Lower lobe of right lung (tissue), 2 donors: ENCODE results near the gene FRMD1. TPM values are rescaled to one million over a fixed set of nuclear protein-coding genes. Genes with fewer than 3 reads are reported as not detected.

ENCODE experiments used
- ATAC-seq, 2 donors: fragments of 200-7000 bp; cut with Tn5 transposase; one replicate each; pipeline ENCODE4 v1.9.1; 2020 to 2022; ENCODE audit warnings: mild to moderate bottlenecking in 2 of 2, moderate library complexity in 2 of 2
- DNase-seq: peaks from one replicate; pipeline ENCODE4 v3.0.0-alpha.2; 2020
- H3K27ac ChIP-seq: fragments of 200-600 bp; one replicate; pipeline ENCODE4 v1.8.0; 2022
- H3K27me3 ChIP-seq: fragments of 200-600 bp; one replicate; pipeline ENCODE4 v1.8.0; 2022; ENCODE audit warnings: low read depth
- H3K36me3 ChIP-seq: fragments of 200-600 bp; one replicate; pipeline ENCODE4 v1.8.0; 2022; ENCODE audit warnings: mild to moderate bottlenecking
- H3K4me1 ChIP-seq: fragments of 200-600 bp; one replicate; pipeline ENCODE4 v1.8.0; 2022
- H3K4me3 ChIP-seq: fragments of 200-600 bp; one replicate; pipeline ENCODE4 v1.8.0; 2022; ENCODE audit warnings: mild to moderate bottlenecking
- H3K9me3 ChIP-seq: fragments of 200-600 bp; one replicate; pipeline ENCODE4 v1.8.0; 2022
- intact Hi-C: fragments of 100-400 bp; cut with DNase I; formaldehyde crosslinking; loops from one replicate; pipeline ENCODE4 v1.11.0; 2022
- total RNA-seq: library from RNA; stranded (reverse); fragmentation: NEBNext Ultra II Directional; extraction: Animal tissue kit (Norgen Biotek cat#: 25700); gene quantifications from one replicate; pipeline ENCODE4 v1.2.1, GENCODE V29; 2021
- TF ChIP-seq, protein P1 (sequence below): fragments of 200-600 bp; IDR thresholded peaks from one replicate; pipeline ENCODE4 v1.8.0; 2022; ENCODE audit warnings: antibody characterized with exemption, mild to moderate bottlenecking
- donor health status: DM: no; HTN: yes; CAD: no; lungs with severe emphysema.

The FRMD1 gene
- total RNA-seq, 1 donor from 2014 or later, result not detected

DNA sequence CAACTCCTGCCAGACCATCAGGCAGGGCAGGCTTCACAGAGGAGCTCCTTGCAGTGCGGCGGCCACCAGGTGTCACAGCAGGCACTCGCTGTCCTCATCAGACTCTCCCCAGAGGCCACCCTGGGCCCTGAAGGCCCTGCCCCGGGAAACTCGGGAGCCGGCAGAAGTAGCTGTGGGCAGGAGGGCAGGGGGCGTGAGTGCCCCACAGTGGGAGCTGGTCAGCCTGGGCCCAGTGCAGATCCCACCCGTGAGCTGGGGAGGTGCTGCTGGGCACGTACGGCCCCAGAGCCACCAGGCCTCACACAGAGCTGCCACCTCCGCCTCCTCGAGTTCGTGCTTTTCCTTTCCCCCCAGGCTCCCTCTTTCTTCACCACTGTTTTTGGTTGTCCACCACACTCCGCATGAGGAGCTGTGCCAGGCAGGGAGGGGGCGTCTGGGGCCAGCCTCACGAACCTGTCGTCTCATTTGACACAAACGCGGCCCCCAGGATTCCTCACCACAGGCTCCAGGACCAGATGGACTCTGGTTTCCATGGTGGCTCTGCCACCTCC, 33.8 kb downstream of the FRMD1 start:
- Histone ChIP-seq H3K4me3 (no peak overlapping the region), H3K36me3 (no peaks in the 10 kb centered on the region), H3K27me3 (no peaks in the 10 kb centered on the region), H3K27ac (no peak overlapping the region), H3K9me3 (peaks cover 10% of the 10 kb centered on the region), H3K4me1 (peaks cover 13% of the 10 kb centered on the region)
- intact Hi-C loops, result no loop called here
- DNase-seq, result peak; percentile 36
- peak in 1 of 2 donors; percentile 9 for ATAC-seq
- TF ChIP-seq, protein P1, sequence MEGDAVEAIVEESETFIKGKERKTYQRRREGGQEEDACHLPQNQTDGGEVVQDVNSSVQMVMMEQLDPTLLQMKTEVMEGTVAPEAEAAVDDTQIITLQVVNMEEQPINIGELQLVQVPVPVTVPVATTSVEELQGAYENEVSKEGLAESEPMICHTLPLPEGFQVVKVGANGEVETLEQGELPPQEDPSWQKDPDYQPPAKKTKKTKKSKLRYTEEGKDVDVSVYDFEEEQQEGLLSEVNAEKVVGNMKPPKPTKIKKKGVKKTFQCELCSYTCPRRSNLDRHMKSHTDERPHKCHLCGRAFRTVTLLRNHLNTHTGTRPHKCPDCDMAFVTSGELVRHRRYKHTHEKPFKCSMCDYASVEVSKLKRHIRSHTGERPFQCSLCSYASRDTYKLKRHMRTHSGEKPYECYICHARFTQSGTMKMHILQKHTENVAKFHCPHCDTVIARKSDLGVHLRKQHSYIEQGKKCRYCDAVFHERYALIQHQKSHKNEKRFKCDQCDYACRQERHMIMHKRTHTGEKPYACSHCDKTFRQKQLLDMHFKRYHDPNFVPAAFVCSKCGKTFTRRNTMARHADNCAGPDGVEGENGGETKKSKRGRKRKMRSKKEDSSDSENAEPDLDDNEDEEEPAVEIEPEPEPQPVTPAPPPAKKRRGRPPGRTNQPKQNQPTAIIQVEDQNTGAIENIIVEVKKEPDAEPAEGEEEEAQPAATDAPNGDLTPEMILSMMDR, result no peak

DNA sequence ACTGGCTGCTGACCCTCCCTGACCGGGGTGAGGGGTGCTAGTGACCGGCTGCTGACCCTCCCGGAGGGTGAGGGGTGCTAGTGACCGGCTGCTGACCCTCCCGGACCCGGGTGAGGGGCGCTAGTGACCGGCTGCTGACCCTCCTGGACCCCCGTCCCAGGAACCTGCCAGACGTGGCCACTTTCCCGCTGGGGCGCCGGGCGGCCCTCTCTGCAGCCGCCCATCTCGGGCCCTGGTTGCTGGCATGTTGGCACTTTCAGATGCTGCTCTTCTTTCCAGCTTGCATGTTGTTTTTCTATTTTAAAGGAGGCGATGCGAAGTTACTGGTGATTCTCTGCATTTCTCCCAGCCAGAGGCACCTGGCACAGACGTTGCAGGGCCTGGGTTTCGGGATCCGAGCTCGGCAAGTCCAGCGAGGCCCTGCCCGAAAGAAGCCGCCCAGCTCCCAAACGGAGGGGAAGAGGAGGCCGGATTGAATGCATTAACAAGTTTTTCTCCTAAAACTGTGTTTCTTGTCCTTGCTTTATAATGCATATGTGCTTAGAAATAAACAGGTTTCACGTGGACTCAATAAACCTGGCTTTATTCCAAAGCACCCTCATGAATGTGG, 34.4 kb downstream of the FRMD1 start:
- no peak for ATAC-seq
- DNase-seq, result peak; percentile 16
- H3K4me3 ChIP-seq, result no peak overlapping the region
- peaks cover 13% of the 10 kb centered on the region for H3K4me1 ChIP-seq
- intact Hi-C loops, result no loop called here
- TF ChIP-seq, protein P1, result no peak
- H3K27ac ChIP-seq, result no peak overlapping the region
- H3K36me3 ChIP-seq, result no peaks in the 10 kb centered on the region
- peaks cover 16% of the 10 kb centered on the region for H3K9me3 ChIP-seq
- no peaks in the 10 kb centered on the region for H3K27me3 ChIP-seq

DNA sequence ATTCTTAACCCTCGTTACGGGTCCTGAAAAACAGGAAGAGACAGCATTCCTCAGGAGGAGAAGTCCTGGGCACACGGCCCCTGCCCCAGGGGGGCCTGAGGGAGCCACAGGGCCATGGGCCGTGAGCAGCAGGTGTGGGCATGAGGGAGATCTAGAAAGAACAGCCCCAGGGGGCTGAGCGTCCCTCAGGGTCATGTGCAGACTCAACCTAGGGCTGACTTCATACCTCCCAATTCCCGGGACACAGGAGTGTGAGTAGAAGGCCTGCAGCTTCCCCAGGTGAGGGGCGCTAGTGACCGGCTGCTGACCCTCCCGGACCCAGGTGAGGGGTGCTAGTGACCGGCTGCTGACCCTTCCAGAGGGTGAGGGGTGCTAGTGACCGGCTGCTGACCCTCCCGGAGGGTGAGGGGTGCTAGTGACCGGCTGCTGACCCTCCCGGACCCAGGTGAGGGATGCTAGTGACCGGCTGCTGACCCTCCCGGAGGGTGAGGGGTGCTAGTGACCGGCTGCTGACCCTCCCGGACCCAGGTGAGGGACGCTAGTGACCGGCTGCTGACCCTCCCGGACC, 35.1 kb downstream of the FRMD1 start:
- H3K4me1 ChIP-seq, result peaks cover 13% of the 10 kb centered on the region
- no peak for ATAC-seq
- TF ChIP-seq, protein P1, result no peak
- H3K27ac ChIP-seq, result no peak overlapping the region
- no peaks in the 10 kb centered on the region for H3K36me3 ChIP-seq
- H3K9me3 ChIP-seq, result peaks cover 23% of the 10 kb centered on the region
- no peak overlapping the region for H3K4me3 ChIP-seq
- intact Hi-C loops, result no loop called here
- DNase-seq, result no peak
- H3K27me3 ChIP-seq, result no peaks in the 10 kb centered on the region

DNA sequence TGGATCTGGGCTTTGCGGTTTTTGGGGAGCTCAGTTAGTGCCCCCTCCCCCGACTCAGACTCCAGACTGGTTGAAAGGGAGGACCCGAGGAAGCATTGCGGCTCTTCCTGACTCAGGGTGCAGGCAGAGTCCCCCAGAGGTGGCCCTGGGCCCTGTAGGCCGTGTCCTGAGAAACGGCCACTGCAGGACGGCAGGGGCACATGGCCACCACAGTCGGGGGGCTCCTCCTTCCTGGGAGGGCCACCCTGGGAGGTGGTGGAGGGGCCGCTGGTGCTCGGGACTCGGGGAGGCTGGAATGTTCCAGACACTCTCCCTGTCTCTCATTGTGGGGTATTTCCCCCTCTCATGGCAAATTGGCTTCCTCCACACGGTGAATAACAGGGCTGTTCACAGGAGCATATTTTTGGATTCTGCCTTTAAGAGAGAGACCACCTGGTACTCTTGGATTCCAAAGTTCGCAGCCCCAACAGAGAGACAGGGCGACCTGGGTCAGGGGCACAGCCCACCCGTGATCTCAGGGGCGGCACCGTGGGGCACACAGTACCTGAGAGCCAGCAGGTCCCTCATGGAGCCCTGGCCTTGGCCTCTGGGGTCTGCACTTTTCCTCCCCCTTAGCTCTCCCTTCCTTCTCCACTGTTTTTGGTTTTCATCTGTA, 35.7 kb downstream of the FRMD1 start:
- ATAC-seq (no peak), DNase-seq (peak; percentile 18)
- peaks cover 13% of the 10 kb centered on the region for H3K4me1 ChIP-seq
- no peak overlapping the region for H3K4me3 ChIP-seq
- no peaks in the 10 kb centered on the region for H3K36me3 ChIP-seq
- no peak overlapping the region for H3K27ac ChIP-seq
- peaks cover 27% of the 10 kb centered on the region for H3K9me3 ChIP-seq
- TF ChIP-seq, protein P1, result no peak
- H3K27me3 ChIP-seq, result no peaks in the 10 kb centered on the region
- intact Hi-C loops, result no loop called here

DNA sequence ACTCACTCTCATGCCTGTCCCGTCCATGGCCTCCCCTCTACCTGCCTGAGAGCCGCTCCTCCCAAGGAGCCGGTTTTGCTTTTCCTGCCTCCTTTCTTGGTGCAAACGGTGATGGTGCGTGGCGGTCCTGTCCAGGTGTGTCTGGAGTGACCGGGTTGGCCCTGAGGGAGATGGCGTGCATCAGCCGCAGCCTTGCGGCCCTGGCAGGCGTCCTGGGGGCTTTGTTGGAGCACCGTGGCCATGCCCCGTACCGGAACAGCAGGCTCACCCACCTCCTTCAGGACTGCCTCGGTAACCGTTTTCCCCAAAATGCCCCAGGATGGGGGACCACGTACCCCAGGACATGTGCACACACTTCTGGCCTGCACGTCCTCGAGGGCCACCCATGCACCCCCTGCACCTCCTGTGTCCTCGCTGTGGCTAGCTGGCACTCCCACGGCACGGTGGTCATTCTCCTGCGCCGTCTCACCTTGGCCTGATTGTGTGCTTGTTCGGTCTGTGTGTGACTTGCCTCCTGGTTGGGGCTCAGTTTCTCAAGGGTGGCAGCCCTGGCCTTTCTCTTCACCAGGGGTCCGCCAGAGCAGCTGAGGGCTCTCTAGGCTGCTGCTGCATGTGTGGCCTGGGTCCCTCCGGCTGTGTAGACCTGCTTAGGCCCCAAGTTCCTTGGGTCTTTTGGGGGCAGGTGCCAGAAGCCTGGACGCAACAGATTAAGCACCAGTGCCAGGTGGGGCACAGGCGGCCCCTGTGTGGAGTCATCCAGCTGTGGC, 36.4 kb downstream of the FRMD1 start:
- Histone ChIP-seq H3K9me3 (peaks cover 27% of the 10 kb centered on the region), H3K4me3 (no peak overlapping the region), H3K27me3 (no peaks in the 10 kb centered on the region), H3K27ac (no peak overlapping the region), H3K36me3 (no peaks in the 10 kb centered on the region), H3K4me1 (peaks cover 13% of the 10 kb centered on the region)
- peak; percentile 30 for DNase-seq
- TF ChIP-seq, protein P1, result no peak
- intact Hi-C loops, result no loop called here
- no peak for ATAC-seq
